ENCODE data around the gene PRKACG. TPM values are rescaled to one million over a fixed set of nuclear protein-coding genes. Genes with fewer than 3 reads are reported as not detected.

PRKACG gene
- total RNA-seq, 1 experiment from 2014 or later, result not detected

DNA sequence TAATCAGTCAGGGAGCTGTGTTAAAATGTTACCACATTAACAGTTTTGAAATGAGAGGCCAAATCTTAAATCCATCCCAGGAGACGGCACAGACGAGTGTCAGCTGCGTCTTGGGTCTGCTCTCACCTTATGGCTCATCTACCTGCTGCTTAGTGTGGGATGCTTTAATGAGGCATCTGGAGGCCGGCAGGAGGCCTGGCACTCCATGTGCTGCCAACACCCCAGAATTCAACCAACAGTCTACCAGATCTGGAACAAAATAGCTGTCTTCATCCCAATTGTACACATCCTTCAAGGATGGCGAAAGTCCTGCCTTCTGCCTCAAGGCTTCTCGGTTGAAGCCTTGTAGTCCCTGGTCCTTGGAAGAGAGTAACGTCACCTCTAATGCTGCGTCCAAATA, 12.0 kb downstream of the PRKACG start:
- TF ChIP-seq CTCF (conservative IDR thresholded peaks at IDR 0.05; ENCODE audit: low read depth, low read length), result no peak
- no peak for TF ChIP-seq EZH2 (IDR thresholded peaks at IDR 0.05; ENCODE audit: low read length, unreplicated experiment)
- no peak for TF ChIP-seq EZH2phosphoT487 (IDR thresholded peaks at IDR 0.05; ENCODE audit: borderline replicate concordance, low read length)
- Histone ChIP-seq H3K4me1 (ENCODE audit: insufficient read depth, low read length) (no peaks in the 10 kb centered on the region), H3K27me3 (ENCODE audit: low read length) (peaks cover 21% of the 10 kb centered on the region), H3K79me2 (ENCODE audit: low read length) (no peaks in the 10 kb centered on the region), H3K9ac (ENCODE audit: low read length) (no peak overlapping the region), H2AFZ (ENCODE audit: low read length) (no peak overlapping the region), H3K9me2 (replicated peaks; ENCODE audit: low read length) (no peaks in the 10 kb centered on the region), H4K20me1 (ENCODE audit: low read length) (no peaks in the 10 kb centered on the region), H3K4me3 (ENCODE audit: low read length) (no peak overlapping the region), H3K9me3 (ENCODE audit: low read length) (no peaks in the 10 kb centered on the region), H3K27ac (ENCODE audit: low read length) (no peak overlapping the region), H3K36me3 (ENCODE audit: low read depth, low read length) (no peaks in the 10 kb centered on the region), H3K4me2 (ENCODE audit: low read length) (no peak overlapping the region), H3F3A (ENCODE audit: low read length, unreplicated experiment) (no peaks in the 10 kb centered on the region)
- no peak for DNase-seq
- ChIA-PET CTCF (no interaction called here), POLR2A (ENCODE audit: unreplicated experiment) (no interaction called here)
- no peak for ATAC-seq
- intact Hi-C loops (cut with micrococcal nuclease), result no loop called here
- BruUV-seq (replicated peaks), result no TSS peak

- Histone ChIP-seq H3K9me2 (replicated peaks; ENCODE audit: low read length) (no peaks in the 10 kb centered on the region), H3K27ac (ENCODE audit: low read length) (no peak overlapping the region), H2AFZ (ENCODE audit: low read length) (no peak overlapping the region), H3K36me3 (ENCODE audit: low read depth, low read length) (no peaks in the 10 kb centered on the region), H3K9me3 (ENCODE audit: low read length) (no peaks in the 10 kb centered on the region), H3K79me2 (ENCODE audit: low read length) (no peaks in the 10 kb centered on the region), H3K4me1 (ENCODE audit: insufficient read depth, low read length) (no peaks in the 10 kb centered on the region), H4K20me1 (ENCODE audit: low read length) (no peaks in the 10 kb centered on the region), H3K4me2 (ENCODE audit: low read length) (no peak overlapping the region), H3K9ac (ENCODE audit: low read length) (no peak overlapping the region), H3K27me3 (ENCODE audit: low read length) (peaks cover 27% of the 10 kb centered on the region), H3K4me3 (ENCODE audit: low read length) (no peak overlapping the region), H3F3A (ENCODE audit: low read length, unreplicated experiment) (no peaks in the 10 kb centered on the region)
- DNase-seq (peak; percentile 76), ATAC-seq (peak; percentile 92)
- POLR2A ChIA-PET (ENCODE audit: unreplicated experiment), result no interaction called here
- BruUV-seq (replicated peaks), result no TSS peak
- intact Hi-C loops (cut with micrococcal nuclease), result loop anchor here (1.0 kb wide), 1 partner anchor 415 kb away; no protein-coding TSS in a partner anchor
- TF ChIP-seq CTCF (conservative IDR thresholded peaks at IDR 0.05; ENCODE audit: low read depth, low read length) (peak; percentile 84), EZH2phosphoT487 (IDR thresholded peaks at IDR 0.05; ENCODE audit: borderline replicate concordance, low read length) (no peak)
- CTCF ChIA-PET, result no interaction called here
Observed at GRCh38 chr9:68999393-69000105, 14.4 kb downstream of the PRKACG start.

DNA sequence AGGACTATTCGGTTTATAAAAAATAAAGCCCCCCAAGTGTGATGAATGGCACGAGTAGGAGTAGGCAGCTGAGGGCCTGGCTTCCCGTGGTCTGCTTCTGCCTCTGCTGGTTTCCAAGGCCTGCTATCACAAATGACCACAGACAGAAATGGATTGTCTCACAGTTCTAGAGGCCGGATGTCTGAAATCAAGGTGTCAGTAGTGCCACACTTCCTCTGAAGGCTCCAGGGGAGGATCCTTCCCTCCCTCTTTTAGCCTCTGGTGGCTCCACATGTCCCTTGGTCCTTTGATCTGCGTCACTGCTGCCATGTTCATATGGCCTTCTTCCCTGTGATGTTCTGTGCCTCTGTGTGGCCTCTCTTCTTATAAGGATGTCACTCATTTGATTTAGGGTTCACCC, 15.1 kb downstream of the PRKACG start:
- Histone ChIP-seq H3K4me3 (ENCODE audit: low read length) (no peak overlapping the region), H3K9me2 (replicated peaks; ENCODE audit: low read length) (no peaks in the 10 kb centered on the region), H3K27me3 (ENCODE audit: low read length) (peaks cover 21% of the 10 kb centered on the region), H2AFZ (ENCODE audit: low read length) (no peak overlapping the region), H4K20me1 (ENCODE audit: low read length) (no peaks in the 10 kb centered on the region), H3K9me3 (ENCODE audit: low read length) (no peaks in the 10 kb centered on the region), H3K36me3 (ENCODE audit: low read depth, low read length) (no peaks in the 10 kb centered on the region), H3F3A (ENCODE audit: low read length, unreplicated experiment) (no peaks in the 10 kb centered on the region), H3K4me2 (ENCODE audit: low read length) (no peak overlapping the region), H3K4me1 (ENCODE audit: insufficient read depth, low read length) (no peaks in the 10 kb centered on the region), H3K9ac (ENCODE audit: low read length) (no peak overlapping the region), H3K27ac (ENCODE audit: low read length) (no peak overlapping the region), H3K79me2 (ENCODE audit: low read length) (no peaks in the 10 kb centered on the region)
- DNase-seq, result no peak
- POLR2A ChIA-PET (ENCODE audit: unreplicated experiment), result no interaction called here
- no TSS peak for BruUV-seq (replicated peaks)
- TF ChIP-seq EZH2phosphoT487 (IDR thresholded peaks at IDR 0.05; ENCODE audit: borderline replicate concordance, low read length) (no peak), CTCF (conservative IDR thresholded peaks at IDR 0.05; ENCODE audit: low read depth, low read length) (no peak), EZH2 (IDR thresholded peaks at IDR 0.05; ENCODE audit: low read length, unreplicated experiment) (no peak)
- ATAC-seq, result no peak
- intact Hi-C loops (cut with micrococcal nuclease), result loop anchor here (1.0 kb wide), 1 partner anchor 415 kb away; no protein-coding TSS in a partner anchor
- CTCF ChIA-PET, result no interaction called here

Data from PC-3 (cell line).